HK-2 (cell line): Measurements from ENCODE around the gene PDZD7.
"Not testable (repeated sequence)": the region's sequence is repeated elsewhere in the genome, so short reads cannot be mapped to it uniquely, and the experiment has no call there.

Experiments used
- DNase-seq: peaks from one replicate; pipeline ENCODE4 v3.0.0-alpha.2; 2018; ENCODE audit not compliant: unreplicated experiment

The PDZD7 gene

DNA sequence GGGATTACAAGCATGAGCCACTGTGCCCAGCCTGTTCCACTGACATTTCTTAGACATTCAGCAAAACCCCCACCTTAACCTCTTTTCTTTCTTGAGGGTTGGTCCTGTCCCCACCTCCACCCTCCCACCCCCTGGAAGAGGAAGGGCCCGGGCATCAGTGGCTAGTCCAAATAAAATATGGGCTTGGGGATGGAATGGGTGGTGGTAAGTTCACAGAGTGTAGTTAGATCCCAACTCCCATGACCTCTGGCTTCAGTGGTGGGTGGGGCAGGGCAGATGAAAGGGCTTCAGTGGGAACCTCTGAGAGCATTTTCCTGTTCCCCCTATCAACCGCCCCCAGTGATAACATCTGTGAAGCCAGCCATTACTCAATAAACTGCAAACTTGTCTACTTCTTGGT lies 9.9 kb upstream of the PDZD7 start:
- DNase-seq, result no peak

DNA sequence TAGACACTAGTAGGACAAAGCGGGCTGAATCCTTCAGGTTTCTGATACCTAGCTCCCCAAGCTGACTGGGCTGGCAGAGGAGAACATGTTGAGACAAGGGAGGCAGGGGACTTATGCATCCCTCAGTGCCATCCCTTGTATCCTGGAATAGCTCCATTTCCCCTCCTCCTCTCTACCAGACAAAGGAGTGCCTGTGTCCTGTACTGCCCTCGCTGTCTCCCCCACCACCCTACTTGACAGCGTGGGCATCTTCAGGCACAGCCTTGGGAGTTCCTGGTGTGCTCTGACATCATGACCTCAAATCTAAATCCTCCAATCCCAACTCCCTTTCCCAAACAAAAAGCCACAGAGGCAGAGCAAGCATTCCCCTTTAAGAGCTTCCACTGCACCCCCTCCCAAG lies 9.1 kb upstream of the PDZD7 start:
- no peak for DNase-seq

DNA sequence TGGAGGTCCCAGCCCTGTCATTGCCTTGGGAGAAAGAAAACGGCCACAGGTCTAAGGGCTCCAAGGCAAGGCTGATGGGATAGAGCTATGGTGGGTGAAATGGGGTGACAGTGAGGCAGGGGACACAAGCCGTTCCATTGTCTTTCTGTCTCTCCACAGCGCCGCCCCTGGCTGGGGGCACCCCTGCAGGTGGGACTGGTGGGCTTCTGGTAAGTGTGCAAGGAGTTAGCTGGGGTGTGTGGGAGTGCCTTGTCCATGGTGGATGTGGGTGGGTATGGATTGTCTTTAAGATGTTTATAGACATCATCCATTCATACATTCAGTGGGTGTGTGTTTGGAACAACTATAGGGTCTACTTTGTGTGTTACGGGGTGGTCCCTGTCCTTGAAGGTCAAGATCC lies 7.6 kb upstream of the PDZD7 start:
- no peak for DNase-seq

DNA sequence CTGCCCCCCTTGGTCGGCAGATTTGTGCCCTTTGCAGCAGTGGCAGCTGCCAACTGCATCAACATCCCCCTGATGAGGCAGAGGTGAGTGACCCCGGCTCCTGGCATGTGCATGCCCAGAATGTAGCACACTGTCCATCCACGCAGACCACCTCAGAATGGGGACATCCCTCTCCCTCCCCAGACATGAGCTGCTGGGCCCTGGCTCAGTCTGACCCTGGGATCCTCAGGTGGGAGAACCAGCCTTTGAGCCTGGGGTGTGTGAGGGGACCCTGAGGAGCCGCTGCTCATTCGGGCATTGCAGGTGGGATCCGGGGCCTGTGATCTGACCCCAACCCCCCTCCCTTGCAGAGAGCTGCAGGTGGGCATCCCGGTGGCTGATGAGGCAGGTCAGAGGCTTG lies 5.8 kb upstream of the PDZD7 start:
- DNase-seq, result no peak

DNA sequence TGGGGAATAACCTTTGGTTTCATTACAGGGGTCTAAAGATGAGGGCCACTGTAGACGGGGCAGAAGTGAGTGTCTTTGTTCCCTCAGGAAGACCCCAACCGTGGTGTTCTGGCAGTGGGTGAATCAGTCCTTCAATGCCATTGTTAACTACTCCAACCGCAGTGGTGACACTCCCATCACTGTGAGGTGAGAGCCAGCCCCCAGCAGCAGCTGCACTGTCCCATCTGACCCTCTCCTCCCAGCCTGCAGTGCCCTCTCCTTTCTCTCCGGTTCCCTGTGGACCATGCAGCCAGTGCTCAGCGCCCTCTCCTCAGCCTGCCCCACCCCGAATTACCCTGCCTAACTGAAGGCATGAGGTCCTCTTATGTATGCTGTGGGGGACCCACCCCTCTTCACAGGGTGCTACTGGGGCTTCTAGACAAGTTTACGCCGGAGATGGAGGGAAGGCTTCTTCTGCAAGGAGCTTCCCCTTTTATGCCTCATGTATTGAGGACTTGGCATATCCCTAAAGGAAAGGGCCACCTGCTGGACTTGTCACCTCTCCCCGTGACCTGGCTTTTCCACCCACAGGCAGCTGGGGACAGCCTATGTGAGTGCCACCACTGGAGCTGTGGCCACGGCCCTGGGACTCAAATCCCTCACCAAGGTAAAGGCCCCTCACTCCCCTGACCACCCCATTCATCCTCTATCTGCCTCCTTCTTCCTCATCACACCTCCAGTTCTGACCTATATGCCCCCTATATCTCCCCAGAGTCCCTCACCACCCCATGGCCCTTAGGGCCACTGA lies 5.2 kb upstream of the PDZD7 start:
- no peak for DNase-seq

DNA sequence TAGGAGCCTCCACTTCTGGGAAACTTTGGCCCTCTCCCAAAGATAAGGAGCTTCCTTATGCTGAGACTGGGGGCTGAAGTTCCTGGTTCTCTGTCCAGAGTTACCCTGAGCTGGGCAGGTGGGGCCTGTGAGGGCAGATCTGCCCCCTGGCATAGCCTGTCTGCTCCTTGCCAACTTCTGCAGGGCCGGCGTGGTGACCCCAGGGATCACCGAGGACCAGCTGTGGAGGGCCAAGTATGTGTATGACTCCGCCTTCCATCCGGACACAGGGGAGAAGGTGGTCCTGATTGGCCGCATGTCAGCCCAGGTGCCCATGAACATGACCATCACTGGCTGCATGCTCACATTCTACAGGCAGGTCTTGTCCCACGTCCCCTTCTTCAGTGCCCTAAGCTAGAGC lies 4.4 kb upstream of the PDZD7 start:
- no peak for DNase-seq

DNA sequence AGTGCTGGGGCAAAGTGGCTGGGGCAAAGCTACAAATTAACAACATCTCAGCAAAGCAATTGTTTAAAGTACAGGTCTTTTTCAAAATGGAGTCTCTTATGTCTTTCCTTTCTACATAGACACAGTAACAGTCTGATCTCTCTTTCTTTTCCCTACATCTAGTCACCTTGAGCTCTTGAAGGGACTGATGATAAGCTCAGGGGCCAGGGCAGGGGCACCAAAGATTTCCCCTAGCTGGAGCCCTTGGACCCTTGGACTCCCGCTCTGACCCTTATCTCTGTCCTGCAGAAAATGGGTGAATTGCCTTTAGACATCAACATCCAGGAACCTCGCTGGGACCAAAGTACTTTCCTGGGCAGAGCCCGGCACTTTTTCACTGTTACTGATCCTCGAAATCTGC lies 3.5 kb upstream of the PDZD7 start:
- DNase-seq, result not testable (repeated sequence)

DNA sequence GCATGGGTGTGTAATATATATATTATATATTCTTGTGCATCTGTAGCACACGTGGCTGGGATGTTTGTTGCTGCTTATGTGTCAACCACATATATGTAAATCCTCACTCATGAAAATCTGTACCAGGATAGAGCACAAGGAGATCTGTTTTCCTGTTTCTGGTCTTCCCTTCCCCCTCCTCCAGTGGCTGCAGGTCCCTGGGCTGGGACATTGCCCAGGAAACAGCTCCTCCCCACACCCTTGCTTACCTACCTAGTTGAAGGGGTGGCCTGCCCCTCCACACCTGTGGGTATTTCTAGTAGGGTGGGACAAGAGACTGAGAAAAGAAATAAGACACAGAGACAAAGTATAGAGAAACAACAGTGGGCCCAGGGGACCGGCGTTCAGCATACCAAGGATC lies 2.3 kb upstream of the PDZD7 start:
- no peak for DNase-seq

DNA sequence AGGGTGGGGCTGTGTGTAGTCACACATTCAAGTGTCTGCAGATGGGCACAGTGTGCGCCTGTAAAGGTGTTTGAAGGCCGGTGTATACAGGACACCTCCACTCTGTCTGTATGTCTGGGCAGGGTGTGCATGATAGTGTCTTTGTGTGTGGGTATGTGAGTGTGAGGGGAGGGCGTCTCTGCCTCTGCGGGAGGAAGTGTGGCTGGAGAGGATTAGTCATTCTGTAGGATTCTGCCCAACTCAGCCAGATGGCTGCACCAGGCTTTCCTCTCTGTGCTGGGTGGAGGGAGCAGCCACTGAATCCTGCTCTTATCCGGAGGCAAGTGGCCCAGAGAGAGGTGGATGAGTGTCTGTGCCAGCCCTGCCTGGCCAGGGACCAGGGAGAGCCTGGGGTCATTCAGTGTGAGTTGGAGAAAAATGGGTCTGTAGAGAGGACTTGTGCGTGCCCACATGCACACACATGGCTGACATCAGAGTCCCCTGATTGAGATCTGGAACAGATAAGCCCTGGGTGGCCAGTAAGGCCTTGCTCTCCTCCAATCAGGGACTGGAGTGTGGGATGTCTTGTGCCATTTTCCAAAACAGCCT lies 1.8 kb upstream of the PDZD7 start:
- peak; percentile 85 for DNase-seq

DNA sequence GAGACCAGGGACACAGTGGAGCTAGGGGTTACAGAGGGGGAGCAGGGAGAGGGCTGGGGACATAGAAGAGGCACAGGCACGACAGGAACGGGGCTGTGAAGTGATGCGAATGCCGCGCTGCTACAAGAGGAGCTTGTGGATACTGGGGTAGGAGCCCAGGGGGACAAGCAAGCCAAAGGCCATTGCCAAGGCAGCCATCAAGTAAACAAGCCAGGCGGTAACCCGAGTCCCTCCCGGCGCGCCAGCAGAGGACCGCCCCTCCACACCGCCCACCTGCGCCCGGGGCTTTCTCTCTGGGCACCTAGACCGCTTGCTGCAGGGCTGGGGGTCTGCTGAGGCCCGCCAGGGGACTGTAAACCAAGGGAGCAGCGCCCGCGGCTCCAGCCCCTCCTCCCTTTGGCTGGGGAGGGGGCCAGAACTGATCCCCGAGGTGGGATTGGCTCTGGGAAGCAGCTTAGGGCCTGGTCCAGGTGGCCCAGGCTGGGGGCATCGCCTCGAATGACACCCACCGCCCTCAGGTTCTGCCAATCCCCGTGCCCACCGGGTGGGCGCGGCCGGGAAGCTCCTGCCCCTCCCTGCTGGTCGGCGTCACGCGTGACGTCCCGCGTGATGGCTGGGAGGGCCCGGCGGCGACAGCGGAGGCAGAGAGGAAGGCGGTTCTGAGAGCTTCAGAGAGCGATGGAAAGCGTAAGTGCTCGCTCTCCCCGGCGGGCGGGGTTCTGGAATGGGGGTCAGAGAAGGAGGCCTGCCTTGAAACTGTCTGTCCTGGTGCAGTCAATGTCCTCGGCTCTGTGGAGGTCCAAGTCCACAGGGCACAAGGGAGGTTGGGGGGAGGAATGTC lies 1.1 kb upstream of the PDZD7 start:
- DNase-seq, result peak; percentile 69

DNA sequence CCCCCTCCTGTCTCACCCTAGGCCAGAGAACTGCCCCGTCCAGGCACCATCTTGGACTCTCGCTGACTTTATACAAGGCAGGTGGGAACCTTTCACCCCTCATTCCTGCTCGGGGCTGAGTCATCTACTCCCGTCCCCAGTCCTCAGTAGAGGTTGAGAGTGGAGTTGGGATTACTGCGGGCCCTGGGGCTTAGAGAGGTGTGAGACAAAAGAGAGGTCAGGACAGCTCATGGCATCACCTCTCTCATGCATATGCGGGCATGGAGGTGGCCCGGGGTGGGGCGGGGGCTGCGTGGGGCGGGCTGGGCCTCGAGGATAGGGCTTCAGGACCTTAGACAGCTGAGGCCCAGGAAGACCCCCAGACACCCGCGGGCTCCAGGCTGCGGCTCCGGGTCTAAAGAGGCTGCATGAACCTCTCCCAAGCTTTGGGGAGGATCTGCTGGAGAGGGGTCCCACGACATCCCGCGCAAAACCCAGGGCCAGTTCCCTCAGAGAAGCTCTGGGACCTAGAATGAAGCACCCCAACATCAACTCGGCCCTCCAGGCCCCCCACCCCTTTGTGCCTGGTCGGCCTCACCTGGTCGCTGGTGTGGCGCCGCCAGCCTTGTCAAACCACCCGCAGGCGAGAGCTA lies 317 bp downstream of the PDZD7 start:
- DNase-seq, result no peak

DNA sequence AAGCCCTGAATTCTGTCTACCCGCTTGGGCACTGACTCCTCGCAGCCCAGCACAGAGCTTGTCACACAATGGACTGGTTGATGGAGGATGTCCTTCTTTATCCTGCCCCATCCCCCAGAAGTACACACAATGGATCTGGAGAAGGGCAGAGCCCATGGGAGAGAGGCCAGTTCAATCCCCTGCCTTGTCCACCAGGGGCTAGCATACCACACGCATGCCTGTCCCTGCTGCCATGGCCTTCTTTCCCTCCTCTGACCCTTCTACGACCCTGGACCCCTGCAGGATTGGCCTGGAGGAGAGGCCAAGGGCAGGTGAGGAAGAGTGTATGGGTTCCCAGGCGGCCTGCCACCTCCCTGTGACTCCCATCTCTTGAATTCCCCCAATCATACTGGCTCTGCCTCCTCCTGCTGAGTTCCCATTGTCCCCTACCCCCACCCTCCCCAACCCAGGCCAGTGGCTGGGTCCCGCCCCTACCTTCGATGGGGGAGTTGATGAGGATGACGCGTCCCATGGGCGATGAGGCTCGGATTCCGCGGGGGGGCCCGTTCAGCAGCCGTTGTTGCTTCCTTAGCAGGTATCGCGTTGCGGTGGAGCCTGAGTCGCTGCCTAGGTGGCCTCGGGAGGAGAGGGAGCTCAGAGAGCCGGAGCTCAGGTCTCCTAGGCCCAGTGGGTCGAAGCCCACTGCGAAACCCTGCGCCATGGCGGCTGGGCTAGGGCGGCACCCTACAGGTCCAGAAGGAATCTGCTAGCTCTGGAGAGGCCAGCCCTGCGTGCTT lies 1.2 kb downstream of the PDZD7 start:
- no peak for DNase-seq

DNA sequence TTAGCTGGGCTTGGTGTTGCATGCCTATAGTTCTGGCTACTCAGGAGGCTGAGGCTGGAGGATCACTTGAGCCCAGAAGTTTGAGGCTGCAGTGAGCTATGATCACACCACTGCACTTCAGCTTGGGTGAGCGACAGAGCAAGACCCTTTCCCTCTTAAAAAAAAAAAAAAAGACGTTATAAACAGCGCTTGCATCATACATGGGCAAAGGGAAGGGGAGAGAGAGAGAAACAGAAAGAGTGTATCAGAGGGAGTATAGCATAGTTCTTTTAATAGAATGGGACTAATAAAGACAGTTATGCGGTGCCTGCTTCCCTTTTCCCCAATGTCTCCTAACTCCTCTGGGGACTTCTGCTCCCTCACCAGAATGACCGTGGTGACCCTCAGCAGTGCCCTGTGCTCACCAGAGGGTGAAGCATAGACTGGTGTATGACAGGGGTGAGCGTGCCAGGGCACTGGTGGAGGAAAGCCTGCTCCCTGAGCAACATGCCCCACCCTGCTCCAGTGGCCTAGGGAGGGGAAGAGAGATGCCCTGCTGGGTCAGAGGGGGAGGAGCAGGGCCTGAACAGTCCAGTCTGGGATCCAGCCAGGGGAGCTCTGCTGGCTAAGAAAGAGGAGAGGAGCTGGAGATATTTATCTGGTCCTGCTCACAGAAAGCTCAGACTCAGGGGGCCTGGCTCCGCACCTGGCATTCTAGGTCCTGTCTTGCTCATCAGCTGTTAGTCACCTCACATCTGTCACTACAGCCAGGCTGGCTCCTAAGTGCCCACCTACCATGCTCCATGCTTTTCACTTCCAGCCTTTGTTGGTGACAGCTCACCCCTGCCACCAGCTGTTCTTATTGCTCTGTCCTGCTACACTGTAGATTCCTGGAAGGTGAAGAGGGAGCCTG lies 2.2 kb downstream of the PDZD7 start:
- no peak for DNase-seq

DNA sequence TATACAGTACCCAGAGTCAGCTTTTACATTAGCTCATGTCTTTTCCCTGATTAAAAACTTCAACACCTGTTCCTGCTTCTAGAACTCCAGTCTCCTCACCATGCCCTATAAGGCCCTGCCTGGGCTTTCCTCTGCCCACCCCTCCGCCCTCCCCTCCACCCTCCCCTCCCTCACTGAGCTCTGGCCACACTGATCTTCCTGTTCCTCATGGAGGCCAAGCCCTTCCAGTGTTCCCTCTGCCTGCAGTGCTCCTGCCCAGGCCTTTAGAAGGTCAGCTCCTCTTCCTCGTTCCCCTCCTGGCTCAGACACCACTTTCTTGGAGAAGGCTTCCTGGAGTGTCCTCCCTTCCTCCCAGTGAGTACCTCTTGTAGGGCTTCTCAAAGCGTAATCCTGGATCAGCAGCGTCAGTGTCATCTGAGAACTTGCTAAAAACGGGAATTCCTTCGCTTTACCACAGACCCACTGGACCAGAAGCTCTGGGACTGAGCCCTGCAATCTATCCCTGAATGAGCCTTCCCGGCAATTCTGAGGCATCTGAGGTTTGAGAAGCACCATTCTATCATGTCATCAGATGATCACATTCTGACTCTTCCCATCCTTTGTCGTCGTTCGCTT lies 3.7 kb downstream of the PDZD7 start:
- no peak for DNase-seq

DNA sequence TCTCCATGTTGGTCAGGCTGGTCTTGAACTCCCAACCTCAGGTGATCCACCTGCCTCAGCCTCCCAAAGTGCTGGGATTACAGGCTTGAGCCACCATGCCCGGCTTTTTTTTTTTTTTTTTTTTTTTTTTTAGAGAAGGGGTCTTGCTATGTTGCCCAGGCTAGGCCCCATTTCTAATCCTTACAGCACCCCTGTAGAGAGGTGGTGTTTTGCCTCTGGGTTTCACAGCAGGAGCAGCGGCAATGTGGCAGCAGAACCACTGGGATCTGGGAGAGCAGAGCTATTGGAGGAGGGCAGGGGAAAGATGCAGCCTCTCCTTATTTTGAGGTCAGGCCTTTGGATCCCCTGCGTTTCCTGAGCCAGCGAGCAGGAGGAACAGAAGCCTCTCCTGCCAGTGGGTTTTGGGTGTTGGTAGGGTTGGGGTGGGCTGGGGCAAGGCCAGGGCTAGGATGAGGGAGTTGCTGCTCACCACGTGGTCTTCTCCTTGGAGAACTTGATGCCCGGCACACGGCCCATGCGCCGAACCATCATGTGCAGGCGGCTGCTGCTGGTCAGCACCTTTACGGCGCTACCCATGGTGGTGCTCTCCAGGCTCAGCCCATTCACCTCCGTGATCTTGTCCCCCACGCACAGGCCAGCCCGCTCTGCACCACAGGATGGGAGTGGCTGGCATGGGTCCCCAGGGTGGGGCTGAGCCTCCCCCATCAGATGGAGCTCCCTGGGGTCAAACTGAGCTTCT lies 7.8 kb downstream of the PDZD7 start:
- DNase-seq, result no peak

DNA sequence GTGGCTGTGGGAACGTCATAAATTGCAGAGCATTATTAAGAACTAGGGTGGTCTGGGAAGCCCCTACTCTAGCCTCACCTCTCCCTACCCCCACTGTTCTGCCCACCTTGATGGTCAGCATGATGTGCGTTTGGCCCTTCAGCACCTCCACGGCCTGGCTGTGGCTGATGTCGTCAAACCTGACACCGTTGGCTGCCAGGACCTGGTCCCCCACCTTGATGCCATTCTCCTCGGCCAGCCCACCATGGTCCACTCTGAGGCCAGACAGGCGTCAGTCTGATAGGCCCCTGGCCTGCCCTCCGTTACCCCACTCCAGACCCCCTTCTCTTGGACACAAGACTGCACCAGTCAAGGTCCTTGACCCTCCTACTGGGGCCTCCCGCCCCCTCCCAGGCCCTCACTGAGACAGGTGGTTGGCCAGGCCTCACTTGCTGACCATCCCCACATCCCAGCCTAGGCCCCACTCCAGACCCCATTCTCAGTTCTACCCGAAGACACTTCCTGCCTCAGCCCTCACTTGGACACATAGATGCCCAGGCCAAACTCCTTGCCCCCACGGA lies 9.2 kb downstream of the PDZD7 start:
- no peak for DNase-seq

DNA sequence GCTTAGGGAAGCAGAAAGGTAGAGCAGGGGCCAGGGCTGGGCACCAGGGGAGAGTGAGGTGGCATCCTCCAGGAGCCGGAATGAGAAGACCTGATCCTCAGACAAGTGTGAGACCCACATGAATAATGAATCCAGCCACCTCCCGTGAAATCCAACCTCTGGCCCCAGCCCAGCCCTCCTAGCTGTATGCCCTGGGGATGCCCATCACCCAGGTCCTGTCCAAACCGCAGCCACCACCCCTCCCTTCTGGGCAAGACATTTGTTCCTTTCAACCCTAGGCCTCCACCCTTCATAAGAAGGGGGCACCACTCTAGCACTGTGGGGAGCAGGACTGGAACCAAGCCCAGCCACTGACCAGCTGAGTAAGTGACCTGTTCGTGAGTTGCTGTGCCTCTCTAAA lies 9.7 kb downstream of the PDZD7 start:
- DNase-seq, result no peak

DNA sequence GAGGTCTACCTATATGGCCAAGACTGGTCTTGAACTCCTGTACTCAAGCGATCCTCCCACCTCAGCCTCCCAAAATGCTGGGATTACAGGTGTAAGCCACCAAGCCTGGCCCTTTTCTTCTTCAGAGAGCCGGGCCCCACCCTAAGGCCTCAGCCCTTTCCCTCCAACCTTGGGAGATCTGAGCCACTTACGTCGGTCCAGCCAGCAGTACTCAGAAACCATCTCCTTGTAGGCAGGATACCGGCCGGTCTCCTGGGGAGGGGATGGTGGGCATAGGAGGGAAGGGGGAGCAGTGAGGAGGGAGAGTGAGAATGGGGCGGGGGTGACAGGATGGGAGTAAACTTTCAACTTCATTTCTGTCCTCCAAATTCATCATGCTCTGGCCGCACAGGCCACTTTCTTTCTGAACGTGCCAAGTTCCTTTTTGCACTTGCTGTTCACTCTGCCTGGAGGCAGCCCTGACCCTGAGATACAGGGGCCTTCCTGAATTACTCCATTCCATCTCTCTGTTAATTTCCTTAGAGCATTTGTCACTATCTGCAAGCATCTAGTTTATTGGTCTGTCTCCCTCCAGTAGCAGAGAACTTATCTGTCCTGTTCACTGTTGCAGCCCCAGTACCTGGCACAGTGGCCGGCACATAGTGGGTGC lies 10.4 kb downstream of the PDZD7 start:
- no peak for DNase-seq

DNA sequence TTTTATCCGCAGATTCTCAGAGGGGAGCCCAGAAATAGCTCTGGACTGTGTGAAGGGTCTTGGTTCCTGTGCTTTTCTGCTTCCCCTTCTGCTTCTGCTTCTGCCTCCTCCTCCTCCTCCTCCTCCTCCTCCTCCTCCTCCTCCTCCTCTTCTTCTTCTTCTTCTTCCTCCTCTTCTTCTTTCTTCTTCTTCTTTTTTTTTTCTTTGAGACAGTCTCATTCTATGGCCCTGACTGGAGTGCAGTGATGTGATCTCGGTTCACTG lies 11.6 kb downstream of the PDZD7 start:
- DNase-seq, result no peak
